GM12878 (cell line): ENCODE data around the gene TMEM109. TPM values are rescaled to one million over a fixed set of nuclear protein-coding genes. Genes with fewer than 3 reads are reported as not detected.

ENCODE experiments used
- ASH2L ChIP-seq: fragments of 300-600, 200-600 bp; sonication (generic); IDR thresholded peaks from 2 replicates; pipeline ENCODE4 v1.6.1; 2017; ENCODE audit warnings: low read depth, mild to moderate bottlenecking, borderline replicate concordance
- BACH1 ChIP-seq: fragments of 450-650 bp; IDR thresholded peaks from 2 replicates; pipeline ENCODE4 v1.6.1; 2017; ENCODE audit warnings: mild to moderate bottlenecking, borderline replicate concordance
- BCL11A ChIP-seq: IDR thresholded peaks from 2 replicates; pipeline ENCODE4 v1.6.1; 2011; ENCODE audit warnings: low read depth, low read length
- BCL3 ChIP-seq: IDR thresholded peaks from 2 replicates; pipeline ENCODE4 v1.6.1; 2011; ENCODE audit warnings: borderline replicate concordance, low read depth, mild to moderate bottlenecking, moderate library complexity, low read length; ENCODE audit not compliant: insufficient read depth, poor library complexity, severe bottlenecking
- CEBPB ChIP-seq, 2 experiments: fragments of 150-350 bp in 1 of 2; IDR thresholded peaks; 2 replicates each; pipeline ENCODE4 v1.6.1; 2012 to 2014; ENCODE audit warnings: low read depth in 2 of 2, low read length in 2 of 2, borderline replicate concordance in 1 of 2, inconsistent platforms in 1 of 2
- CHD1 ChIP-seq: IDR thresholded peaks from 2 replicates; pipeline ENCODE4 v1.6.1; 2012; ENCODE audit warnings: low read depth, low read length, improper control_type of control experiment
- EED ChIP-seq: sonication (generic); IDR thresholded peaks from 2 replicates; pipeline ENCODE4 v1.6.1; 2016; ENCODE audit warnings: antibody characterized with exemption, low read depth
- EGR1 ChIP-seq, 2 experiments: IDR thresholded peaks; 1 replicate in 1 of 2; 2 replicates in 1 of 2; pipeline ENCODE4 v1.6.1; 2011 to 2012; ENCODE audit warnings: low read depth in 2 of 2, low read length in 2 of 2, borderline replicate concordance in 1 of 2, mild to moderate bottlenecking in 1 of 2, moderate library complexity in 1 of 2
- EP300 ChIP-seq, 2 experiments: fragments of 150-350 bp in 1 of 2; IDR thresholded peaks; 2 replicates each; pipeline ENCODE4 v1.6.1; 2011 to 2012; ENCODE audit warnings: low read depth in 2 of 2, low read length in 2 of 2, borderline replicate concordance in 1 of 2, improper control_type of control experiment in 1 of 2, inconsistent platforms in 1 of 2; ENCODE audit not compliant: control insufficient read depth in 1 of 2
- IRF4 ChIP-seq: IDR thresholded peaks from 2 replicates; pipeline ENCODE4 v1.6.1; 2011; ENCODE audit warnings: low read depth, low read length
- MXI1 ChIP-seq: fragments of 150-350 bp; IDR thresholded peaks from 2 replicates; pipeline ENCODE4 v1.6.1; 2011; ENCODE audit warnings: low read depth, mild to moderate bottlenecking, inconsistent platforms, low read length, improper control_type of control experiment
- NFYA ChIP-seq: IDR thresholded peaks from 2 replicates; pipeline ENCODE4 v1.6.1; 2011; ENCODE audit warnings: low read depth, mild to moderate bottlenecking, low read length, improper control_type of control experiment, borderline replicate concordance
- PAX5 ChIP-seq: IDR thresholded peaks from 2 replicates; pipeline ENCODE4 v1.6.1; 2011; ENCODE audit warnings: low read depth, low read length, borderline replicate concordance
- POLR2AphosphoS5 ChIP-seq: IDR thresholded peaks from 2 replicates; pipeline ENCODE4 v1.6.1; 2011; ENCODE audit warnings: mild to moderate bottlenecking, low read length, inconsistent platforms
- RAD21 ChIP-seq: IDR thresholded peaks from 2 replicates; pipeline ENCODE4 v1.6.1; 2011; ENCODE audit warnings: mild to moderate bottlenecking, low read depth, low read length, moderate library complexity; ENCODE audit not compliant: insufficient read depth
- RELA ChIP-seq: fragments of 450-650 bp; IDR thresholded peaks from 2 replicates; pipeline ENCODE4 v1.8.0; 2014; ENCODE audit warnings: borderline replicate concordance; ENCODE audit not compliant: partially characterized antibody
- REST ChIP-seq: IDR thresholded peaks from 2 replicates; pipeline ENCODE4 v1.6.1; 2012; ENCODE audit warnings: mild to moderate bottlenecking, low read depth, low read length
- WRNIP1 ChIP-seq: IDR thresholded peaks from 2 replicates; pipeline ENCODE4 v1.6.1; 2011; ENCODE audit warnings: low read depth, low read length, improper control_type of control experiment, borderline replicate concordance
- YY1 ChIP-seq: IDR thresholded peaks from 2 replicates; pipeline ENCODE4 v1.6.1; 2011; ENCODE audit warnings: low read depth, mild to moderate bottlenecking, low read length
- ZNF207 ChIP-seq: fragments of 450-650 bp; IDR thresholded peaks from 2 replicates; pipeline ENCODE4 v1.6.1; 2014; ENCODE audit warnings: antibody characterized with exemption, mild to moderate bottlenecking, borderline replicate concordance
- ZNF24 ChIP-seq: fragments of 450-650 bp; IDR thresholded peaks from 2 replicates; pipeline ENCODE4 v1.6.1; 2017; ENCODE audit warnings: antibody characterized with exemption, mild to moderate bottlenecking
- ZNF274 ChIP-seq: IDR thresholded peaks from one replicate; pipeline ENCODE4 v1.8.0; 2011; ENCODE audit not compliant: insufficient read length, insufficient read depth
- ZSCAN29 ChIP-seq: fragments of 450-650 bp; IDR thresholded peaks from 2 replicates; pipeline ENCODE4 v1.6.1; 2017; ENCODE audit warnings: mild to moderate bottlenecking, moderate library complexity
- polyA plus RNA-seq, 11 experiments: library from polyadenylated mRNA; depleted of rRNA in 4 of 11; unstranded in 6 of 11; stranded (reverse) in 5 of 11; fragments of >200 nt; fragmentation: Nextera tagmentation in 4 of 11; fragmentation: Illumina TruSeq in 1 of 11; extraction: Ambion mirVana in 4 of 11; extraction: Trizol in 1 of 11; gene quantifications; 1 replicate in 1 of 11; 2 replicates in 10 of 11; pipeline versions ENCODE4 v1.2.1 to v1.2.3, GENCODE V29; 2011 to 2016; ENCODE audit warnings: inconsistent platforms in 2 of 11, missing spikeins in 2 of 11, low read depth in 1 of 11
- total RNA-seq, 4 experiments: library from RNA; depleted of rRNA in 3 of 4; stranded (reverse); fragments of >200 nt in 3 of 4; fragmentation: Illumina TruSeq in 1 of 4; extraction: Trizol in 1 of 4; gene quantifications; 2 replicates each; pipeline versions ENCODE4 v1.2.1 to v1.2.3, GENCODE V29; 2013 to 2021
- TF ChIP-seq, protein P1 (sequence below): IDR thresholded peaks from 2 replicates; pipeline ENCODE4 v1.6.1; 2011; ENCODE audit warnings: low read depth, low read length, improper control_type of control experiment, borderline replicate concordance

The TMEM109 gene
- total and polyA plus RNA-seq, 10 of the 15 experiments (the other 5 are each of a cell fraction or from before 2014, with no cell fraction given): 21.9 to 199 (median 85.2) TPM

DNA sequence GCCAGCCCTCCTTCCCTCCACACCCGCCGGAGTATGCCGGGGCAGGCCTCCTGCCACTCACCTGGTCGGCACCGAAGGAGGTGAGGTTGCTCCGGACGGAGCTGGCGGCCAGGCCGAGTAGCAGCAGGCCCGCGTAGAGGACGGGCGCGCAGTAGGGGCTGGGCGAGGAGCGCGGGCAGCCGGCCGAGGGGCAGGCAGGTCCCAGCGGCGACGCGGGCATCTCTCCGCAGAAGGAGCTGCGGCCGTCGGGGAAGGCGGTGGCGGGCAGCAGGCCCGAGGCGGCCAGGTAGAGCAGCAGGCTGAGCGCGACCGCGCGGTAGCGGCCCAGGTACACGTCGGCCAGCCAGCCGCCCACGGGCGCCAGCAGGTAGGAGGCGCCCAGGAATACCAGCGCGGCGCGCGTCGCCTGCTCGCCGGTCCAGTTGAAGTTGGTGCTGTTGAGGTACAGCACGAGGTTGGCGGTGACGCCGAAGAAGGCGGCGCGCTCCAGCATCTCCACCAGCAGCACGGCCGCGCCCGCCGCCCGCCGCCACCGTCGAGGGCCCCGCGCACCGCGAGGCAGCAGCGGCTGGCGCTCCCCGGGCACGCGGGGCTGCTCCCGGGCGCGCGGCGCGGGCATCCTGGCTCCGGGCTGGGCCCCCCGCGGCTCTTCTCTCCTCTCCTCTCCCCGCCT lies 37.1 kb downstream of the TMEM109 start (continued):
- TF ChIP-seq REST: no peak
- TF ChIP-seq CHD1: no peak
- TF ChIP-seq MXI1: no peak
- peak; percentile 24; the same call in 1 of the 2 replicates for TF ChIP-seq ZNF207
- no peak for TF ChIP-seq POLR2AphosphoS5
- TF ChIP-seq EED: no peak
- no peak for TF ChIP-seq BCL11A
- TF ChIP-seq ZNF274: no peak
- TF ChIP-seq ZNF24: no peak
- TF ChIP-seq NFYA: no peak
- no peak for TF ChIP-seq ZSCAN29
- 0 out of 2 replicates have a peak, but pooled peaks have one; percentile 65 for TF ChIP-seq BACH1
- no peak for TF ChIP-seq RELA
- 0 out of 2 replicates have a peak, but pooled peaks have one; percentile 19 for TF ChIP-seq YY1
- no peak for TF ChIP-seq ASH2L
- TF ChIP-seq BCL3: peak; percentile 27
- TF ChIP-seq IRF4: no peak
- TF ChIP-seq RAD21: no peak
- peak in 1 of 2 experiments; percentile 72; a peak in 2 of 3 replicates for TF ChIP-seq EGR1 (IDR thresholded peaks at IDR 0.05; ENCODE audit: borderline replicate concordance in 1 of 2, low read depth in 2 of 2, low read length in 2 of 2)
- no peak for TF ChIP-seq PAX5
- TF ChIP-seq, protein P1, sequence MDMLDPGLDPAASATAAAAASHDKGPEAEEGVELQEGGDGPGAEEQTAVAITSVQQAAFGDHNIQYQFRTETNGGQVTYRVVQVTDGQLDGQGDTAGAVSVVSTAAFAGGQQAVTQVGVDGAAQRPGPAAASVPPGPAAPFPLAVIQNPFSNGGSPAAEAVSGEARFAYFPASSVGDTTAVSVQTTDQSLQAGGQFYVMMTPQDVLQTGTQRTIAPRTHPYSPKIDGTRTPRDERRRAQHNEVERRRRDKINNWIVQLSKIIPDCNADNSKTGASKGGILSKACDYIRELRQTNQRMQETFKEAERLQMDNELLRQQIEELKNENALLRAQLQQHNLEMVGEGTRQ: no peak
- TF ChIP-seq EP300 (IDR thresholded peaks at IDR 0.05; ENCODE audit: borderline replicate concordance in 1 of 2, control insufficient read depth in 1 of 2, low read depth in 2 of 2, low read length in 2 of 2): no peak; a peak in 1 of 4 replicates
- no peak for TF ChIP-seq WRNIP1
- no peak for TF ChIP-seq CEBPB (IDR thresholded peaks at IDR 0.05; ENCODE audit: borderline replicate concordance in 1 of 2, low read depth in 2 of 2, low read length in 2 of 2)
